ENCODE measurements around the gene LRRC28.
"Not testable (repeated sequence)": the region's sequence is repeated elsewhere in the genome, so short reads cannot be mapped to it uniquely, and the experiment has no call there.

The LRRC28 gene

GRCh38 chr15:99345242-99345641, 94.0 kb downstream of the LRRC28 start:
- ATAC-seq: no peak

- no peak for ATAC-seq
Observed at GRCh38 chr15:99345832-99346462, 94.7 kb downstream of the LRRC28 start.

- no peak for ATAC-seq
Observed at GRCh38 chr15:99347574-99347973, 96.3 kb downstream of the LRRC28 start.

GRCh38 chr15:99348412-99348811, 97.1 kb downstream of the LRRC28 start:
- ATAC-seq: no peak

- no peak for ATAC-seq
Observed at GRCh38 chr15:99350408-99350807, 99.1 kb downstream of the LRRC28 start.

- ATAC-seq: no peak
Observed at GRCh38 chr15:99359769-99360168, 108.5 kb downstream of the LRRC28 start.

- no peak for ATAC-seq
Observed at GRCh38 chr15:99361545-99362185, 110.4 kb downstream of the LRRC28 start.

- ATAC-seq: no peak
Observed at GRCh38 chr15:99365242-99365641, 114.0 kb downstream of the LRRC28 start.

- no peak for ATAC-seq
Observed at GRCh38 chr15:99366013-99366412, 114.7 kb downstream of the LRRC28 start.

- no peak for ATAC-seq
Observed at GRCh38 chr15:99368743-99369142, 117.5 kb downstream of the LRRC28 start.

GRCh38 chr15:99369196-99369595, 117.9 kb downstream of the LRRC28 start:
- ATAC-seq: no peak

- peak; percentile 32 to 62 for ATAC-seq
Observed at GRCh38 chr15:99371180-99372103, 120.2 kb downstream of the LRRC28 start.

GRCh38 chr15:99385005-99385669, 133.9 kb downstream of the LRRC28 start:
- no peak for ATAC-seq

- ATAC-seq: no peak
Observed at GRCh38 chr15:99385865-99386264, 134.6 kb downstream of the LRRC28 start.

- ATAC-seq: no peak
Observed at GRCh38 chr15:99386391-99386790, 135.1 kb downstream of the LRRC28 start.

GRCh38 chr15:99387421-99388168, 136.3 kb downstream of the LRRC28 start:
- ATAC-seq: no peak

GRCh38 chr15:99390667-99391066, 139.4 kb downstream of the LRRC28 start:
- no peak for ATAC-seq

GRCh38 chr15:99393641-99394040, 142.4 kb downstream of the LRRC28 start:
- no peak for ATAC-seq

GRCh38 chr15:99396375-99396774, 145.1 kb downstream of the LRRC28 start:
- no peak for ATAC-seq

GRCh38 chr15:99399061-99399460, 147.8 kb downstream of the LRRC28 start:
- ATAC-seq: no peak

GRCh38 chr15:99399618-99400017, 148.3 kb downstream of the LRRC28 start:
- ATAC-seq: no peak

GRCh38 chr15:99401216-99401615, 149.9 kb downstream of the LRRC28 start:
- ATAC-seq: not testable (repeated sequence)
